Liver (tissue), 9 donors: ENCODE measurements around the gene FRA10AC1. TPM values are rescaled to one million over a fixed set of nuclear protein-coding genes. Genes with fewer than 3 reads are reported as not detected.

Experiments used
- DNase-seq: peaks from one replicate; pipeline ENCODE4 v3.0.0-alpha.2; 2017; ENCODE audit warnings: low spot score
- H3K27ac ChIP-seq, 2 donors: one replicate each; pipeline ENCODE4 v1.7.0; 2013; ENCODE audit warnings: inconsistent platforms in 2 of 2, low read length in 2 of 2, control low read depth in 1 of 2, low read depth in 1 of 2, mild to moderate bottlenecking in 1 of 2
- H3K27me3 ChIP-seq, 4 donors: one replicate each; pipeline versions ENCODE4 v1.6.1 to v1.7.0; 2013; ENCODE audit warnings: low read length in 3 of 4, inconsistent platforms in 1 of 4, mild to moderate bottlenecking in 1 of 4, moderate library complexity in 1 of 4; ENCODE audit not compliant: control insufficient read depth in 4 of 4, insufficient read depth in 4 of 4
- H3K36me3 ChIP-seq, 4 donors: one replicate each; pipeline versions ENCODE4 v1.6.1 to v1.7.0; 2013; ENCODE audit warnings: low read length in 3 of 4, mild to moderate bottlenecking in 3 of 4, low read depth in 1 of 4, moderate library complexity in 1 of 4; ENCODE audit not compliant: control insufficient read depth in 4 of 4, insufficient read depth in 3 of 4
- H3K4me1 ChIP-seq, 4 donors: one replicate each; pipeline versions ENCODE4 v1.6.1 to v1.7.0; 2013; ENCODE audit warnings: low read length in 3 of 4, mild to moderate bottlenecking in 3 of 4, moderate library complexity in 1 of 4; ENCODE audit not compliant: control insufficient read depth in 4 of 4, insufficient read depth in 4 of 4
- H3K4me3 ChIP-seq, 3 donors: one replicate each; pipeline versions ENCODE4 v1.6.1 to v1.7.0; 2013; ENCODE audit warnings: low read length in 3 of 3, control low read depth in 1 of 3, low read depth in 1 of 3, mild to moderate bottlenecking in 1 of 3
- H3K9ac ChIP-seq, 2 donors: one replicate each; pipeline ENCODE4 v1.7.0; 2013; ENCODE audit warnings: low read length in 2 of 2, mild to moderate bottlenecking in 2 of 2, moderate library complexity in 2 of 2, control low read depth in 1 of 2, low read depth in 1 of 2
- H3K9me3 ChIP-seq, 4 donors: one replicate each; pipeline versions ENCODE4 v1.6.1 to v1.7.0; 2013; ENCODE audit warnings: low read length in 3 of 4; ENCODE audit not compliant: control insufficient read depth in 4 of 4
- ATF3 ChIP-seq: IDR thresholded peaks from 2 replicates; pipeline ENCODE4 v1.6.1; 2016; ENCODE audit warnings: antibody characterized with exemption
- CTCF ChIP-seq: fragments of 150-350 bp; IDR thresholded peaks from 2 replicates; pipeline ENCODE4 v1.5.1; 2017; ENCODE audit warnings: improper control_type of control experiment, low read depth, low read length; ENCODE audit not compliant: missing input control
- FOXA2 ChIP-seq: IDR thresholded peaks from 2 replicates; pipeline ENCODE4 v1.6.1; 2016; ENCODE audit warnings: antibody characterized with exemption
- GABPA ChIP-seq, 2 donors: IDR thresholded peaks in 1 of 2; conservative IDR thresholded peaks in 1 of 2; 2 replicates each; pipeline ENCODE4 v1.6.1; 2016; ENCODE audit warnings: antibody characterized with exemption in 2 of 2, mild to moderate bottlenecking in 1 of 2, moderate library complexity in 1 of 2
- HNF4A ChIP-seq, 2 donors: conservative IDR thresholded peaks; 2 replicates each; pipeline ENCODE4 v1.6.1; 2016; ENCODE audit warnings: antibody characterized with exemption in 2 of 2, mild to moderate bottlenecking in 2 of 2
- JUND ChIP-seq, 2 donors: IDR thresholded peaks; 2 replicates each; pipeline ENCODE4 v1.6.1; 2016; ENCODE audit warnings: antibody characterized with exemption in 2 of 2
- MAX ChIP-seq: IDR thresholded peaks from 2 replicates; pipeline ENCODE4 v1.6.1; 2016; ENCODE audit warnings: antibody characterized with exemption
- NR2F2 ChIP-seq: IDR thresholded peaks from 2 replicates; pipeline ENCODE4 v1.6.1; 2016; ENCODE audit warnings: antibody characterized with exemption
- RAD21 ChIP-seq, 2 donors: IDR thresholded peaks; 2 replicates each; pipeline ENCODE4 v1.6.1; 2016; ENCODE audit warnings: antibody characterized with exemption in 2 of 2, mild to moderate bottlenecking in 2 of 2
- REST ChIP-seq: IDR thresholded peaks from 2 replicates; pipeline ENCODE4 v1.6.1; 2016; ENCODE audit warnings: antibody characterized with exemption, mild to moderate bottlenecking
- RXRA ChIP-seq, 2 donors: IDR thresholded peaks; 2 replicates each; pipeline ENCODE4 v1.6.1; 2017 to 2018; ENCODE audit warnings: antibody characterized with exemption in 2 of 2, mild to moderate bottlenecking in 1 of 2
- TAF1 ChIP-seq: conservative IDR thresholded peaks from 2 replicates; pipeline ENCODE4 v1.6.1; 2016; ENCODE audit warnings: antibody characterized with exemption, mild to moderate bottlenecking
- YY1 ChIP-seq: IDR thresholded peaks from 2 replicates; pipeline ENCODE4 v1.6.1; 2016; ENCODE audit warnings: antibody characterized with exemption, mild to moderate bottlenecking
- WGBS: extraction: QIAGEN DNeasy Blood & Tissue Kit; methylation state at CpG from one replicate; pipeline ENCODE4 v1.1.7; 2013; 5-methylcytosine and 5-hydroxymethylcytosine counted together
- polyA plus RNA-seq, 2 donors: library from polyadenylated mRNA; stranded (reverse) in 1 of 2; unstranded in 1 of 2; fragments of 200-250 nt in 1 of 2; fragments of >200 nt in 1 of 2; fragmentation: Nextera tagmentation in 1 of 2; extraction: Ambion mirVana in 1 of 2; gene quantifications; one replicate each; pipeline versions ENCODE4 v1.2.1 to v1.2.3, GENCODE V29; 2013 to 2015
- total RNA-seq, 2 donors: library from RNA; depleted of rRNA; stranded (reverse); fragments of >200 nt; gene quantifications; one replicate each; pipeline ENCODE4 v1.2.3, GENCODE V29; 2014
- donor health status: healthy.
- donor health status: healthy.
- donor health status: healthy.
- donor health status: healthy.
- donor health status: healthy.

FRA10AC1 gene
- total and polyA plus RNA-seq, 4 donors, result 2.5 to 19.2 (median 5.8) TPM

GRCh38 chr10:93704451-93704850 is 2.1 kb upstream of the FRA10AC1 start:
- WGBS, result 92% methylated on average over 5 of the region's 5 CpGs
- Histone ChIP-seq H3K4me1 (peaks cover 4 to 16% (median 12%) of the 10 kb centered on the region in 4 donors), H3K36me3 (peaks cover 0 to 2% (median under 1%) of the 10 kb centered on the region in 4 donors)

GRCh38 chr10:93703841-93704240 is 1.4 kb upstream of the FRA10AC1 start:
- Histone ChIP-seq H3K27ac (no peak overlapping the region), H3K36me3 (peaks cover 1 to 8% (median 5%) of the 10 kb centered on the region in 4 donors), H3K4me1 (peaks cover 4 to 16% (median 12%) of the 10 kb centered on the region in 4 donors), H3K27me3 (no peaks in the 10 kb centered on the region), H3K9me3 (no peaks in the 10 kb centered on the region), H3K4me3 (no peak overlapping the region), H3K9ac (no peak overlapping the region)
- WGBS, result 68% methylated on average over 1 of the region's 1 CpG
- no peak for TF ChIP-seq YY1
- no peak for TF ChIP-seq MAX
- TF ChIP-seq RXRA (IDR thresholded peaks at IDR 0.05), result no peak
- TF ChIP-seq GABPA (IDR thresholded peaks at IDR 0.05 in 1 of 2, conservative IDR thresholded peaks at IDR 0.05 in 1 of 2), result no peak
- no peak for TF ChIP-seq HNF4A (conservative IDR thresholded peaks at IDR 0.05)
- TF ChIP-seq ATF3, result no peak
- TF ChIP-seq FOXA2, result no peak
- DNase-seq, result no peak

More at GRCh38 chr10:93704451-93704850, 2.1 kb upstream of the FRA10AC1 start:
- no peak overlapping the region for H3K4me3 ChIP-seq
- no peaks in the 10 kb centered on the region for H3K9me3 ChIP-seq
- no peaks in the 10 kb centered on the region for H3K27me3 ChIP-seq
- no peak overlapping the region for H3K9ac ChIP-seq
- TF ChIP-seq RAD21 (IDR thresholded peaks at IDR 0.05) (no peak), ATF3 (no peak), NR2F2 (no peak), REST (no peak), TAF1 (no peak), CTCF (no peak), JUND (IDR thresholded peaks at IDR 0.05) (no peak), RXRA (IDR thresholded peaks at IDR 0.05) (no peak), HNF4A (conservative IDR thresholded peaks at IDR 0.05) (no peak)
- no peak overlapping the region for H3K27ac ChIP-seq
- no peak for DNase-seq
